Measurements from ENCODE around the gene RNF223. TPM values are rescaled to one million over a fixed set of nuclear protein-coding genes. Genes with fewer than 3 reads are reported as not detected.

Gene RNF223
- total RNA-seq, 4 donors from 2014 or later, result not detected

- TF ChIP-seq CTCF (IDR thresholded peaks at IDR 0.05; ENCODE audit: low read depth), result no peak
Measured at GRCh38 chr1:1088029-1088800, 14.1 kb upstream of the RNF223 start.

GRCh38 chr1:1087351-1088028, 13.4 kb upstream of the RNF223 start:
- no peak for TF ChIP-seq CTCF (IDR thresholded peaks at IDR 0.05; ENCODE audit: low read depth)

- TF ChIP-seq CTCF (IDR thresholded peaks at IDR 0.05; ENCODE audit: low read depth), result no peak
Measured at GRCh38 chr1:1086911-1087341, 12.8 kb upstream of the RNF223 start.

- TF ChIP-seq CTCF (IDR thresholded peaks at IDR 0.05; ENCODE audit: low read depth), result no peak
Measured at GRCh38 chr1:1085911-1086841, 12.1 kb upstream of the RNF223 start.

- TF ChIP-seq CTCF (IDR thresholded peaks at IDR 0.05; ENCODE audit: low read depth), result no peak
Measured at GRCh38 chr1:1085171-1085841, 11.2 kb upstream of the RNF223 start.

- TF ChIP-seq CTCF (IDR thresholded peaks at IDR 0.05; ENCODE audit: low read depth), result no peak
Measured at GRCh38 chr1:1084372-1085170, 10.5 kb upstream of the RNF223 start.

Measured in subcutaneous adipose tissue (tissue), 4 donors.